Left cardiac atrium (tissue), 4 donors: ENCODE results near the gene PTEN. TPM values are rescaled to one million over a fixed set of nuclear protein-coding genes. Genes with fewer than 3 reads are reported as not detected.
"Not testable (repeated sequence)": the region's sequence is repeated elsewhere in the genome, so short reads cannot be mapped to it uniquely, and the experiment has no call there.

Source experiments
- ATAC-seq, 2 donors: fragments of 200-7000 bp; cut with Tn5 transposase; one replicate each; pipeline ENCODE4 v1.9.1; 2020; ENCODE audit warnings: mild to moderate bottlenecking in 2 of 2, moderate library complexity in 2 of 2
- DNase-seq: peaks from one replicate; pipeline ENCODE4 v3.0.0-alpha.2; 2020
- intact Hi-C, 2 donors: fragments of 100-400 bp; cut with DNase I; formaldehyde crosslinking; loops; one replicate each; pipeline versions ENCODE4 v1.14.1 to v1.15.1; 2022 to 2023
- total RNA-seq, 2 donors: library from RNA; stranded (reverse); fragmentation: NEBNext Ultra II Directional; extraction: Animal tissue kit (Norgen Biotek cat#: 25700); gene quantifications; one replicate each; pipeline ENCODE4 v1.2.1, GENCODE V29; 2021
- donor health status: DM: no; HTN: yes; CAD: no.
- donor health status: DM: no; HTN: yes; CAD: no; lungs with severe emphysema.
- donor health status: DM: yes; HTN: yes; CAD: no.
- donor health status: Dilated cardiomyopathy.

PTEN gene
- total RNA-seq, 2 donors from 2014 or later, result 76.7 to 79.7 TPM

DNA sequence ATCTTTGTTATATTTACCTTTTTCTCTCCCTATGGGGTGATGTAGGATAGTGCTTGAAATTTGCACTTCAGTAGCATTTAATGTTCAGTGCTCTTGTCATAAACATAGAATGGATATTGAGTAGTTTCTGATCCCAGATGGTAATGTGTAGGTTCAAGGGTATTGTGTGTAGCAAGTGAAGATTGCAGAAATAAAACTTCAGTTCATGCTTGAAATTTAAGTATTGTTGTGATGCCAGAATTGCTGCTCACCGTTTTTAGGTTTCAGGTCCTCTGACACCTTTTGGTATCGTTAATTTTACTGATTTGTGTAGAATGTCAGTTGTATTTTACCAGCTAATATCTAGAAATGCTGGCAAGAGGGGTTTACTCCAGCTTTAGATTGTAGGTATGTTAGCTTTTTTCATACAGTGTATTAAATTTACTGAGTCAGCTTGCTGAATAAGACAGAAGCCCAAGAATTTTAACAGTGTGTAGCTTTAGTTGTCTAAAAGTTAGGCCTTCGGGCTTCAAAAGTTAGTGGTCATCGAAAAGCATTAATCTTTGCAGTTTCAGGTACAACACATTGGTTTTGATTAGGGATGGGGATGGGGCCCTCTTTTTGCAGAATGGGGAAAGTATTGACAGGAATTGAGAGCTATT lies 1.9 kb downstream of the PTEN start:
- intact Hi-C loops, result loop anchor here in 1 of 2 donors (5.0 kb wide), 1 partner anchor 62 kb away; no protein-coding TSS in a partner anchor
- ATAC-seq (no peak), DNase-seq (no peak)

DNA sequence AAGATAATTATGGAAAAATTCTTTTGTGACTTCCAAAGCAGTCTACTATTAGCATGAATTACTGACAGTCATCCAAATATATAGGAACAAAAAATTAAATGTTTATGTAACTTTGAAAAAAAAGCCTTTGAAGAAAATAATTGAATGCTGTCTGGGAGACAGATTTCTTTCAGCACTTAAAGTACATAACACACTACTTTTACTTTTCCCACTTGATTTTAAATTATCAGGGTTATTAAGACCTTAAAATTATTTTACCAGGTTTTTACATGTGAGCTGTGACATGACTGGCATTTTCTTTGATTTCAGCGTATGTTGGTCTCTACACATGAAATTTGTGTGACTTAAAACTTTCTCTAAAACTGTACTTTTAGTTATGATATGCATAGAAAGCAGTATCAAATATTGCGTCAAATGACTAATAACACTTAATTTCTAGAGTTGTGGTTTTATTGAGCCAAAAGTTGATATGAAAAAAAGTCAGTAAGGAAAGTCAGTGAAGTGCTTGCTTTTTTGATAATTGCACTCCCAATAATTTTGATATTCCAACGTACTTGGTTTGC lies 3.1 kb downstream of the PTEN start:
- ATAC-seq (no peak), DNase-seq (no peak)
- intact Hi-C loops, result loop anchor here in 1 of 2 donors (5.0 kb wide), 1 partner anchor 61 kb away; no protein-coding TSS in a partner anchor

DNA sequence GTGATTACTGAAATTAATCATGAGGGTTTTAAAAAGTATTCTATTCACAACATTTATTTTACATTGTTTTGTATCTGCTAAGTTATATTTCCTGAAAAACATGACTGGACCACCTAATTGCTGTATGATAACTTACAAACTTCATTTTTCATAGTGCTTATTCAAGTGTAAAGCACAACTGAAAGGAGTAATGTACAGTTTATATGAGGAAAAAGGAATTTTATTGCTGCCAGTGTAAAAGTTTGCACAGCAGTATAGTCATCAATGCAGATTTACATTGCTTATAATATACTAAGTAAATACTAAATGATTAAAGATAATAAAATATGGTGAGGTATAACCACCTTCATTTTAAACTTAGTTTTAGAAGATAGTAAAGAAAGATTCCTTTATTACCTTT lies 4.0 kb downstream of the PTEN start:
- intact Hi-C loops, result loop anchor here in 1 of 2 donors (5.0 kb wide), 1 partner anchor 60 kb away; no protein-coding TSS in a partner anchor
- DNase-seq (no peak), ATAC-seq (no peak)

DNA sequence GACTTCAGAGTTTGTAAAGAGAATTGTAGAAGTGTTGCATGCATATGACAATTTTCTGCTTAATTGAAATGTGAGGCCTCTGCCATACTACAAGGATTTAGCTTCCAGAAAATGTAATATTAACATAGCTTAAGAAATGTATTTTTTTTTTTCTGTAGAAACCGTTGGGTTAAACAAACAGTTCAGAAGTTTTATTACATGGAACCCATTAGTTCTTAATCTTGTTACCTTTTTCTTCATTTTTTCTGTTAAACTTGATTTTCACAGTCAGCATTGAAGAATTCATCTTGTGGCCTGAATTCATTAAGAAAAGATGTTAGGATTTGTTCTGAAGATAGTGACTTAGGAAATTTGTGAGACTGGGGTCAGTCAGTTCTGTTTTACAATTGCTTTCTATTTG lies 4.9 kb downstream of the PTEN start:
- no peak for ATAC-seq
- no peak for DNase-seq
- intact Hi-C loops, result loop anchor here in 1 of 2 donors (5.0 kb wide), 1 partner anchor 59 kb away; no protein-coding TSS in a partner anchor

DNA sequence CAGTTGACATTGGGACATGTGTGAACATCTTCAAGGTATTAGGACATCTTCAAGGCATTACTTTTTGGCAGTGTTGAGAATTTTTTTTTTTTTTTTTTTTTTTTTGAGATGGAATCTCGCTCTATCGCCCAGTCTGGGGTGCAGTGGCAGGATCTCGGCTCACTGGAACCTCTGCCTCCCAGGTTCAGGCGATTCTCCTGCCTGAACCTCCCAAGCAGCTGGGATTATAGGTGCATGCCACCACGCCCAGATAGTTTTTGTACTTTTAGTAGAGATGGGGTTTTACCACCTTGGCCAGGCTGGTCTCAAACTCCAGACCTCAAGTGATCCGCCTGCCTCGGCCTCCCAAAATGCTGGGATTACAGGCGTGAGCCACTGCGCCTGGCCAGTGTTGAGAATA lies 5.7 kb downstream of the PTEN start:
- not testable (repeated sequence) for ATAC-seq
- intact Hi-C loops, result loop anchor here in 1 of 2 donors (5.0 kb wide), 1 partner anchor 58 kb away; no protein-coding TSS in a partner anchor

DNA sequence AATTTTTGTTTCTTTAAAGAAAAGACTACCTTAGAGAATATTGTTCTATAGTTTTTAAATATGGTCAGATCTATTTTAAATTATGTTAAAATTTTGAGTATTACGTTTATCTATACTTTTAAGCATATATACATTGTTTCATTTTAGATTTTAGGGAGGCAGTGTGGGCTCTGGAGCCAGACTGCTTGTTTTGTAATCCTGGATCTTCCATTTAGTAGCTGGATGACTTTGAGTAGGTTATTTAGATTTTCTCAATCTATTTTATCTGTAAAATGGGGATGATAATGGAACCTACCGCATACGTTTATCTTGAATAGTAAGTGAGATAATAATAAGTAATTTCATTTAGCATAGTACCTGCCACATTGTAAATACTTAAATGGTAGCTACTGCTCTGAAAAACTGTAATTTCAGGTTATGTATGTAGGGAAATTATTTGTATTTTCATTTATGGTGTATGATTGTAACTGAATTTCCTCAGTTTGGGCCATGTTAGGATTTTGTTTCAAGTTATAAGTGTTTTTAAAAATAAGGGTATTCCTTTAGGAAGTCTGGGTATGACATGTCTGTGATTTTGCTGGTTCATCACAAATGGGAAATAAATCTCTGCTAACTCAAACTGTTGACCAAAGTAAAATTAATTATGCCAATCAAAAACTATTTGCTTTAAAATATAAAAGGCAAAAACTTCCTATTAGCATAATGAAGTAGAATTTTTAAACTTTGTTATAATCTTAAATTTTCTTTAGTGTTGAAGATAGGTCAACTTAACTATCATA lies 6.5 kb downstream of the PTEN start:
- intact Hi-C loops, result loop anchor here in 1 of 2 donors (5.0 kb wide), 1 partner anchor 57 kb away; no protein-coding TSS in a partner anchor
- DNase-seq (no peak), ATAC-seq (no peak)

More for the DNA sequence above, 5.7 kb downstream of the PTEN start:
- DNase-seq, result not testable (repeated sequence)

DNA sequence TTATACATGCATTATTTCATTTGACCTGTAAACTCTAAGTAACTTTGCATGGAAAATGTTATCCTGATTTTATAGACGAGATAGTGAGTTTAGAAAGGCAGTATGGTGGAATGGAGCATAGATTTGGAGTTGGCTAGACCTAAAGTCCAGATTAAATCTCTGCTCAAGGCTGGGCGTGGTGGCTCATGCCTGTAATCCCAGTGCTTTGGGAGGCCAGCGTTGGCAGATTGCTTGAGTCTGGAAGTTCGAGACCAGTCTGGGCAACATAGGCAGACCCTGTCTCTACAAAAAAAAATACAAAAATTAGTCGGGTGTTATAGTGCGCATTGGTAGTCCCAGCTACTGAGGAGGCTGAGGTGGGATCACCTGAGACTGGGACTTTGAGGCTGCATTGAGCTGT lies 9.4 kb downstream of the PTEN start:
- intact Hi-C loops, result no loop called here

DNA sequence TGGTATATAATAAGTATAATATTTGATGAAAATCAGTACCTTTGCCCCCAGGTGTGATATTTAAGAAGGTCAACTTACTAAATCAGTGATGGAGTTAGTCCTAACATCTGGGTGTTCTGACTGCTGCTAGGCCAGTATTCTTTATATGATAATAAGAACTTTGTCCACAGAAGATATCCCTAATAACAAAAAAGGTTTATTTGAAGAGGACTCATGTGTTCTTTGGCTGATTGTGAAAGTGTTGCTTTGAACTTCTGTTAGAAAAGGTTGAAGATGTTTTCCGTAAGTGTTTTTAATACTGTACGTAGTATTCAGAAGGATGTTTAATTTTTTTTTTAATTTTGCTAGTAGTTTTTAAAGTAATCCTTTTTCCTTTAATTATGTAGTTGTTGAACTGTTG lies 10.2 kb downstream of the PTEN start:
- ATAC-seq, result no peak
- intact Hi-C loops, result no loop called here
- no peak for DNase-seq

More for the DNA sequence above, 9.4 kb downstream of the PTEN start:
- ATAC-seq (no peak), DNase-seq (no peak)

DNA sequence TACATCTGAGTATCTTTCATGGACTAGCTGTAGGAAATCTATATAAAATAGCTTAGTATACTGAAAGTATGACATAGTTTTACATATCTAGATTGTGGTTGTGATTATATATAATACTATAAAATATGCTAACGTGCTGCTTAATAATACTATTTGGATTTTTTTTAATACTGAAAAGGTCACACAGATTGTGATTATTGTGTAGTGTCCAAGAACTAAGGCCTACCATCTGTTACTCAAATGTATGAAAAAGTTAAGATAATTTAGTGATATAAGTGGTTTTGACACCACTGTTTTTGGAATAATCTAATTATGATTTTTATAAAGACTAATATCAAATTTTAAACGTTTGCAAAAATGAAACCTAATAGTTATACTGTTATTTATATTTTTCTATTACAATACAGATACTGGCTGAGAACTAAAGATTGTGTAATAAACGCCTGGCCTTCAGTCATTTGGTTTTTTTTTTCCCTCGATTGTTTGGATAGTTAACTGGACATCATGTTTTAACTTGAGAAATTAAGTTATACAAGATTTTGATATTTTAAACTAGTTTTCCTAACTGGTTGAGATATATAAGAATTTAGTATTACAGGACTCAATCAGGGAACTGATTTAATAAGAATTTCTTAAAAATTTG lies 12.6 kb downstream of the PTEN start:
- intact Hi-C loops, result no loop called here
- ATAC-seq (no peak), DNase-seq (no peak)

DNA sequence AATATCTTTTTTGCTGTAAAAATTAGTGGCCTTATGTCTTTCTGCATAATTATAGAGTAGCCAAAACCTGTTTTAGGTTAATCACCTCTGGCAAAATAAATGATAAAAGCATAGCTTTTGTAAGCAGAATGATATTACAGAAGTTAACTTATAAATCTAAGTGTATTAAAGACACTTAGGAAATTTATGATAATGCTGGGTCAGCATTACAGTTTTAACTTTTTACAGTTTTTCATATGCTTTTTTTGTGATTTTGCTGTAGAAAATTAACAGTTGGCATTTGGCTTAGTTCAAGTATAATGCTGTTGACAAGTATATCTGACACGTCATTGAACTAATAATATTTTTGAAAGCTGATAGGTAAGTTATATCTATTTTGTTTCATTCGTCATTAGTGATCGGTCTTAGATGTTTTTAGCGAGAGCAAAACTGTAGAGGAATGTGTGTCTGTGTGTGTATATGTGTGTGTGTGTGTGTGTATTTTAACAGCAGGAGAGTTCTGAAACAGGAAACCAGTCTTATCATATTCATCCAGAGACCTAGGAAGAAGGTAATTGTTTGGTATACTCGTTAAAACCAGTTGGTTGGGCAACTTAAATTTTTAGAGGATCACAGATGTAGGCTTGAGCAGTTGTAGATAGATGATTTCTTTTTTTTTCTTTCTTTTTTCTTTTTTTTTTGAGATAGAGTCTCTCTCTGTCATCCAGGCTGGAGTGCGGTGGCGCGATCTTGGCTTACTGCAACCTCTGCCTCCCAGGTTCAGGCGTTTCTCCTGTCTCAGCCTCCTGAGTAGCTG lies 15.4 kb downstream of the PTEN start:
- no peak for ATAC-seq
- intact Hi-C loops, result no loop called here
- no peak for DNase-seq

DNA sequence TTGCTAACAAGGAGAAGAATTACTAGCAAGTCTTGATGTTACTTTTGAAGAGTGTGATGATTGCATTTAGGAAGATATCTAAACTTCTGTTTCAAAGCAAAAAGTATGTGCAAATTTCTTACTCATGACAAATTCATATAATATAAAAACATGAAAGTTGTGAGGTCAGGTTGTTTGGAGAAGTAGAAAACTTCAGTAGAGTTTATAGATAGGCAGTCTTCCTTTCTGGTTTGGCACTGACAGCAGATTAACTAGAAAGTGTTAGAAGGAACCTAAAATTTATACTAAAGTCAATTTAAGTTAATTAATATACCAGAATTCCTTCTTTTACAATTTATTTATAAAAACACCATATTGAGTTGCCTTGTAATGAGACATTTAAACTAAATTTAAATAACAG lies 16.9 kb downstream of the PTEN start:
- no peak for DNase-seq
- no peak for ATAC-seq
- intact Hi-C loops, result no loop called here

DNA sequence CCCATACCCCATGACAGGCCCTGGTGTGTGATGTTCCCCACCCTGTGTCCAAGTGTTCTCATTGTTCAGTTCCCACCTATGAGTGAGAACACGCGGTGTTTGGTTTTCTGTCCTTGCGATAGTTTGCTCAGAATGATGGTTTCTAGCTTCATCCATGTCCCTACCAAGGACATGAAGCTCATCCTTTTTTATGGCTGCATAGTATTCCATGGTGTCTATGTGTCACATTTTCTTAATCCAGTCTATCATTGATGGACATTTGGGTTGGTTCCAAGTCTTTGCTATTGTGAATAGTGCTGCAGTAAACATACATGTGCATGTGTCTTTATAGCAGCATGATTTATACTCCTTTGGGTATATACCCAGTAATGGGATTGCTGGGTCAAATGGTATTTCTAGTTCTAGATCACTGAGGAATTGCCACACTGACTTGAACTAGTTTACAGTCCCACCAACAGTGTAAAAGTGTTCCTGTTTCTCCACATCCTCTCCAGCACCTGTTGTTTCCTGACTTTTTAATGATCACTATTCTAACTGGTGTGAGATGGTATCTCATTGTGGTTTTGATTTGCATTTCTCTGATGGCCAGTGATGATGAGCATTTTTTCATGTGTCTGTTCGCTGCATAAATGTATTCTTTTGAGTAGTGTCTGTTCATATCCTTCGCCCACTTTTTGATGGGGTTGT lies 18.1 kb downstream of the PTEN start:
- DNase-seq, intact Hi-C loops, ATAC-seq: not testable (repeated sequence)

DNA sequence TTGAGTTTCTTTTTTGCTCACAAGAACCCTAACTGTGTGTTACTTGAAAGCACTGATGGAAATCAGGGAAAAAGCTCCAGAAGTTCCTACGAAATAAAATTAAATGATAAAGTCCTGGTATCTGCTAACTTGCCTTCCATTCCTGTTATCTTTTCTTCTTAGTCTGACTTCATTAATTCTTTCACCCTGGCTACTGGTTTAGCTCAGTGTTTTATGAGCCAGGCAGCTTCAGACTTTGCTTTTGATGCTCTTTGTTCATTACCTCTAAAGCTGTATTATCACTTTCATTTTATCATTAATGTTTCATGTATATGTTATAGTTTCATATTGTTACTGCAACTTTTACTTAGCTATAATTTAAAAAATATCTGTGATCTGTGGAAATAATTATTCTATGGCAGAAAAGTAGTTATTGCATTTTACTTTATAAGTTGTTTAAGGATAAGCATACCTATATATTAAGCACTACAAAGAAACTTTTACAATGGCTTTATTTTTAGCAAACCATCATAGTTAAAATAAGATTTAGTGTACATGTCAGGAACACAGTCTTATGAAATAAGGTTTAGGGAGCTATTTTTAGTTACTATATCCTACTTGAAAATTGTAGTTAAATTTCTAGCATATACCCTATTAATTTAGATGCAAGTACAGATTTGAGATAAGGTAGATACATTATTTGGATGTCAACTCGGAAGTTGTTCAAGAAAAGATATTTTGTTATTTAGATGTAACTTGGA lies 19.3 kb downstream of the PTEN start:
- DNase-seq, result no peak
- no peak for ATAC-seq
- intact Hi-C loops, result no loop called here

DNA sequence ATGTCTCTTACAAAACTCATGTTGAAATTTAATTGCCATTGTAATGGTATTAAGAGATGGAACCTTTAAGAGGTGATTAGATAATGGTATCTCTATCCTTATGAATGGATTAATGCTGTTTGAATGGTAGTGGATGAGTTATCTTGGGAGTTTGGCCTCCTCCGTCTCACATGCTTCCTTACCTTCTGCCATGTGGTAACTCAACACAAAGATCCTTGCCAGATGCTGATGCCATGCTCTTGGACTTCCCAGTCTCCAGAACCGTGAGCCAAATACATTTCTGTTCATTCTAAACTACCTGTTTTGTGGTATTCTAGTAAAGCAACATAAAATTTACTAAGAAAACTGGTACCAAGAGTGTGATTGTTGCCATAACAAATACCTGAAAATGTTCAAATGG lies 23.2 kb downstream of the PTEN start:
- no peak for ATAC-seq
- intact Hi-C loops, result no loop called here
- DNase-seq, result no peak

DNA sequence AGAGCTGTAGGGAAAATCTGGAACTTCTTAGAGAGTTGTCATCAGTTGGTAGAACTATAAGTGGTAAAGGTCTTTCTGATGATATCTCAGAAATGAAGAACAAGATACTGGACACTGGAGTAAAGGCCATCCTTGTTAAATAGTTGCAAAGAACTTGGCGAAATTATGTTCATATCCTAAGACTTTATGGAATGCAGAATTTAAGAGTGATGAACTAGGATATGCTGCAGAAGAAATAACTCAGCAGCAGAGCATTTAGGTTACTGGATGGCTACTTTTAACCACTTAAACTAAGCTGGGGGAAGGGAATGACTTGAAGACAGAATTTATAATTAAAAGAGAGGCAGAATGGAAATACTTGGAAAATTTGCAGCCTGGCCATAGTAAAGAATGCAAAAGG lies 23.7 kb downstream of the PTEN start:
- no peak for DNase-seq
- no peak for ATAC-seq
- intact Hi-C loops, result no loop called here

DNA sequence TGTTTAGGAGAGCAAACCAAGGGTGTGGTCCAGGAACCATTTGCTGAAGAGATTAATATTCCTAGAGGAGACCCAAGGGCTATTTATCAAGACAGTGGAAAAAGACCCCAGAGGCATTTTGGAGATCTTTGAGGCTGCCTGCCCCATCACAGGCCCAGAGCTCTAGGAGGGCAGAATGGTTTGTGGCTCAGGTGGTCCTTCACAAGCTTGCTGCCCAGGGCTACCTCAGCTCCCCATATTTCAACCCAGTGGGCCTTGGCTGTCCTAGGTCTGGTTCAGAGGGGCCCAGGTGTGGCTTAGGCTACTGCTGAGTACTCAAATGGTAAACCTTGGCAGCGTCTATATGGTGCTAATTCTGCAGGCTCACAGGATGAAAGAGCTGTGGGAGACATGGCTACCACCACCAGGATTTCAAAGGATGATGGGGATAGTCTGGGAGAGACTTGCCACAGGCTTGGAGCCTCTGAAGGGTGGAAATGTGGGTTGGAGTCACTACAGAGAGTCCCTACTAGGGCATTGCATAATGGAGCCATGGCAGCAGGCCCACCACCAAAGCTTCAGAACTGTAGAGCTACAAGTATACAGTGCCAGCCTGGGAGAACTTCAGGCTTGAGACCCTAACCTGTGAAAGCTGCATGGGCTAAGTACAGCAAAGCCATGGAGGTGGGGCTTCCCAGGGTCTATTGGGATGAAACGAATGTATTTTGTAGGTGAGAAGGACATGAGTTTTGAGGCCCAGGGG lies 24.3 kb downstream of the PTEN start:
- intact Hi-C loops, result no loop called here
- ATAC-seq, result no peak
- no peak for DNase-seq

DNA sequence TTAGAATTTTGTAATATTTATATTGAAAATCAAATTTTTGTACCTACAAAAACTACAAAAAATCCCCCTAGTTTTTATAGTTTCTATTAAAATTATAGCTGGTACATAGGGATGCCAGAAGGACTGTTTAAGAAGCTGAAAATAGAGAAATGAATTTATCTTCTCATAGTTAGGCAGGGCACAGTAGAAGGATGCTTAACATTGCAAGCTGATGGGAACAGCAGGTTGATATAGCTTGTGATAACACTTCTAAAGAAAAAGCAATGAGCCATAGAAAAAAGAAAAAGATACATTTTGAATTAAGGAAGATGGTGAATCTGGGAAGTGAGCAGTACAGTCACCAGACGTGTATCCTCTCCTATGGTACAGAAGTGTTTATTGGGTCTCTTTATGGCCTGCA lies 32.0 kb downstream of the PTEN start:
- DNase-seq (no peak), ATAC-seq (no peak)
- intact Hi-C loops, result no loop called here
